Heart left ventricle (tissue), 13 donors: Measurements from ENCODE around the gene OSBPL10.

Experiments used
- CTCF ChIP-seq, 12 donors: fragments of 200-600 bp; sonication (generic) in 4 of 12; IDR thresholded peaks; one replicate each; pipeline versions ENCODE4 v1.5.0 to v1.8.0; 2018 to 2022; ENCODE audit warnings: antibody characterized with exemption in 12 of 12, mild to moderate bottlenecking in 5 of 12
- POLR2A ChIP-seq, 2 donors: fragments of 450-650 bp; IDR thresholded peaks; one replicate each; pipeline ENCODE4 v1.6.1; 2017; ENCODE audit warnings: antibody characterized with exemption in 2 of 2, mild to moderate bottlenecking in 2 of 2, moderate library complexity in 2 of 2
- donor health status: ischemic (EF 13 %, LVEDD 7.1; RV severe dilation, severe dysfunction).
- donor health status: DM: no; HTN: yes; CAD: no.
- donor health status: DM: no; HTN: no; CAD: no.
- donor health status: ischemic (EF 25% LVEDD 6.9; RV normal size, moderate dysfunction).
- donor health status: ischemic (EF 25% LVEDD 5.7; RV mildly dilated, moderate dysfunction).
- donor health status: ischemic (EF 35%, LVEDD 5.7; RV mildly dilated, moderate dysfunction).
- donor health status: nonischemic (EF 11% LVEDD 7.7; RV severe dilation, severe dysfunction).
- donor health status: DM: yes; HTN: yes; CAD: no.
- donor health status: PGD.
- donor health status: ischemic (EF 29% LVEDD 5.4; RV normal size, mild dysfunction).
- donor health status: nonischemic (EF 23%, LVEDD 6.1; RV moderate dilation, normal function).

- TF ChIP-seq CTCF (IDR thresholded peaks at IDR 0.05): no peak
- no peak for TF ChIP-seq POLR2A (IDR thresholded peaks at IDR 0.05)
These were observed 355.7 kb downstream of the OSBPL10 start for GRCh38 chr3:31625358-31625757.
